Transverse colon (tissue), 4 donors: Measurements from ENCODE around the gene CCDC200. TPM values are rescaled to one million over a fixed set of nuclear protein-coding genes. Genes with fewer than 3 reads are reported as not detected.

ENCODE experiments used
- DNase-seq: peaks from one replicate; pipeline ENCODE4 v3.0.0-alpha.2; 2019
- H3K27ac ChIP-seq, 4 donors: fragments of 200-600 bp; sonication (generic); 2 replicates each; pipeline ENCODE4 v1.5.1; 2016 to 2018; ENCODE audit warnings: inconsistent platforms in 4 of 4
- H3K27me3 ChIP-seq: fragments of 200-600 bp; sonication (generic); 2 replicates; pipeline ENCODE4 v1.5.1; 2017; ENCODE audit warnings: inconsistent platforms
- H3K36me3 ChIP-seq, 4 donors: fragments of 200-600 bp; sonication (generic); 2 replicates each; pipeline ENCODE4 v1.5.1; 2017 to 2019; ENCODE audit warnings: inconsistent platforms in 4 of 4
- H3K4me1 ChIP-seq, 4 donors: fragments of 200-600 bp; sonication (generic); 2 replicates each; pipeline ENCODE4 v1.5.1; 2017 to 2020; ENCODE audit warnings: inconsistent platforms in 4 of 4
- H3K4me3 ChIP-seq, 4 donors: fragments of 200-600 bp; sonication (generic); 1 replicate in 1 of 4; 2 replicates in 3 of 4; pipeline versions ENCODE4 v1.5.1 to v1.6.1; 2017 to 2019; ENCODE audit warnings: inconsistent platforms in 4 of 4
- H3K9me3 ChIP-seq, 2 donors: fragments of 200-600 bp; sonication (generic); 2 replicates each; pipeline ENCODE4 v1.5.1; 2017 to 2019; ENCODE audit warnings: inconsistent platforms in 2 of 2
- EP300 ChIP-seq: sonication (generic); formaldehyde crosslinking; IDR thresholded peaks from one replicate; pipeline ENCODE4 v1.6.1; 2017; ENCODE audit warnings: antibody characterized with exemption, low read depth
- POLR2A ChIP-seq: fragments of 450-650 bp; IDR thresholded peaks from one replicate; pipeline ENCODE4 v1.6.1; 2016; ENCODE audit warnings: antibody characterized with exemption, mild to moderate bottlenecking, moderate library complexity
- POLR2AphosphoS5 ChIP-seq, 3 donors: sonication (generic); formaldehyde crosslinking; IDR thresholded peaks; one replicate each; pipeline ENCODE4 v1.6.1; 2016; ENCODE audit warnings: antibody characterized with exemption in 3 of 3
- WGBS, 2 donors: methylation state at CpG; one replicate each; pipeline ENCODE4 v1.1.5; 2018; ENCODE audit warnings: low coverage in 1 of 2; 5-methylcytosine and 5-hydroxymethylcytosine counted together
- in situ Hi-C, 4 donors: fragments of 200-750 bp; cut with MboI; loops; one replicate each; pipeline versions ENCODE4 v1.15.0 to v1.15.1; 2017; ENCODE audit warnings: low sequenced_read_pairs in 3 of 4, low pct_ligation_motif_present in 1 of 4, low pct_unique_long_range_greater_than_20kb in 1 of 4
- intact Hi-C: fragments of 100-400 bp; cut with DNase I; formaldehyde crosslinking; loops from one replicate; pipeline ENCODE4 v1.15.1; 2023; ENCODE audit warnings: low total_unique reads
- small RNA-seq, 4 donors: library from RNA; depleted of rRNA; stranded (forward); fragments of <200 nt; gene quantifications; one replicate each; pipeline ENCODE3, GENCODE V24; 2016
- total RNA-seq, 4 donors: library from RNA; depleted of rRNA; stranded (reverse); fragments of >200 nt; gene quantifications; one replicate each; pipeline ENCODE4 v1.1.0, GENCODE V29; 2016
- TF ChIP-seq, protein P1 (sequence below), 5 experiments: fragments of 200-600 bp in 3 of 5; fragments of 450-650 bp in 2 of 5; sonication (generic) in 3 of 5; IDR thresholded peaks; 1 replicate in 2 of 5; 2 replicates in 3 of 5; pipeline ENCODE4 v1.5.1; 2016 to 2017; ENCODE audit warnings: antibody characterized with exemption in 5 of 5, inconsistent platforms in 3 of 5, mild to moderate bottlenecking in 2 of 5, moderate library complexity in 1 of 5

CCDC200 gene
- total RNA-seq, 4 donors from 2014 or later: not detected

DNA sequence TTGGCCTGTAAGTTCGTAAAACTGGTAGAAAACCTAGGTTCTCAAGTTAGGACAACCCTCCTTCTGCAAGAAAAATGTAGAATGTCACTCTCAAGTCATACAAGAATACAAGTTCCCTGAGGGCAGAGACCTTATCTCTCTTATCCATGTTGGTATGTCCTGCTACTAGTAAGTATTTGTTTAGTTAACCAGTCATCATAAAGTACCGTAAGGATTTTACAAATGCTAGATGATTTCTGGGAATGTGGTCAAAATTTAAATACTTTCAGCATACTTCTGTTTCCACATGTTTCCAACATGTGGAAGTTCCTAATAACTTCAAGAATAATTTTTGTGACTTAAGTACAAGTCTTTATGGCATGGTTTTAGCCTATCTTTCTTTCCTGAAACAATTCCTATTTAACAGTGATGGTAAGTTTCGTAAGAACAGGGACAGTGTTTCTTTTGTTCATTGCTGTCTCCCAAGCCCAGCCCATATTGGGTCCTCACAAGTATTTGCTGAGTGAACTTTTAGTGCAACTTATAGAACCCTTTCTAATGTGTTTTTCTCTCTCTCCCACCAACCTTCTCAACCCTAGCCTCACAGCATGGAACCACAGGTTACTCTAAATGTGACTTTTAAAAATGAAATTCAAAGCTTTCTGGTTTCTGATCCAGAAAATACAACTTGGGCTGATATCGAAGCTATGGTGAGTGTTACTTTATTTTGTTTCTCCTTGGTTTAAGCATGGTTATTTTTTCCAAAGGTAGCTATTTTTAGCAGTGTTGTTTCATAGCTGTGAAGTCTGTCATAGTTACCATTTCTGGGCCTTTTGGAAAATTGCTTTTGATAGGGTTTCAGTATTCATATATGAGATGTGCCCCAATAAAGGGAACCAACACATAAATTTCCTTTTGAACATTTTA is 53.0 kb downstream of the CCDC200 start:
- in situ Hi-C loops: loop anchor here in 1 of 4 donors (25.0 kb wide), 1 partner anchor 162 kb away; no protein-coding TSS in a partner anchor
- Histone ChIP-seq H3K4me3 (no peak overlapping the region), H3K27me3 (no peaks in the 10 kb centered on the region), H3K27ac (peak overlapping the region; percentile 77 to 99 (median 91)), H3K9me3 (no peaks in the 10 kb centered on the region), H3K36me3 (peaks cover 0 to 28% (median 14%) of the 10 kb centered on the region in 4 donors), H3K4me1 (peaks cover 29 to 71% (median 59%) of the 10 kb centered on the region in 4 donors)
- intact Hi-C loops: no loop called here
- TF ChIP-seq, protein P1, sequence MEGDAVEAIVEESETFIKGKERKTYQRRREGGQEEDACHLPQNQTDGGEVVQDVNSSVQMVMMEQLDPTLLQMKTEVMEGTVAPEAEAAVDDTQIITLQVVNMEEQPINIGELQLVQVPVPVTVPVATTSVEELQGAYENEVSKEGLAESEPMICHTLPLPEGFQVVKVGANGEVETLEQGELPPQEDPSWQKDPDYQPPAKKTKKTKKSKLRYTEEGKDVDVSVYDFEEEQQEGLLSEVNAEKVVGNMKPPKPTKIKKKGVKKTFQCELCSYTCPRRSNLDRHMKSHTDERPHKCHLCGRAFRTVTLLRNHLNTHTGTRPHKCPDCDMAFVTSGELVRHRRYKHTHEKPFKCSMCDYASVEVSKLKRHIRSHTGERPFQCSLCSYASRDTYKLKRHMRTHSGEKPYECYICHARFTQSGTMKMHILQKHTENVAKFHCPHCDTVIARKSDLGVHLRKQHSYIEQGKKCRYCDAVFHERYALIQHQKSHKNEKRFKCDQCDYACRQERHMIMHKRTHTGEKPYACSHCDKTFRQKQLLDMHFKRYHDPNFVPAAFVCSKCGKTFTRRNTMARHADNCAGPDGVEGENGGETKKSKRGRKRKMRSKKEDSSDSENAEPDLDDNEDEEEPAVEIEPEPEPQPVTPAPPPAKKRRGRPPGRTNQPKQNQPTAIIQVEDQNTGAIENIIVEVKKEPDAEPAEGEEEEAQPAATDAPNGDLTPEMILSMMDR (IDR thresholded peaks at IDR 0.05): no peak
- DNase-seq: no peak
- 44 to 52% methylated on average over 3 to 4 of the region's 4 CpGs for WGBS, 2 donors

DNA sequence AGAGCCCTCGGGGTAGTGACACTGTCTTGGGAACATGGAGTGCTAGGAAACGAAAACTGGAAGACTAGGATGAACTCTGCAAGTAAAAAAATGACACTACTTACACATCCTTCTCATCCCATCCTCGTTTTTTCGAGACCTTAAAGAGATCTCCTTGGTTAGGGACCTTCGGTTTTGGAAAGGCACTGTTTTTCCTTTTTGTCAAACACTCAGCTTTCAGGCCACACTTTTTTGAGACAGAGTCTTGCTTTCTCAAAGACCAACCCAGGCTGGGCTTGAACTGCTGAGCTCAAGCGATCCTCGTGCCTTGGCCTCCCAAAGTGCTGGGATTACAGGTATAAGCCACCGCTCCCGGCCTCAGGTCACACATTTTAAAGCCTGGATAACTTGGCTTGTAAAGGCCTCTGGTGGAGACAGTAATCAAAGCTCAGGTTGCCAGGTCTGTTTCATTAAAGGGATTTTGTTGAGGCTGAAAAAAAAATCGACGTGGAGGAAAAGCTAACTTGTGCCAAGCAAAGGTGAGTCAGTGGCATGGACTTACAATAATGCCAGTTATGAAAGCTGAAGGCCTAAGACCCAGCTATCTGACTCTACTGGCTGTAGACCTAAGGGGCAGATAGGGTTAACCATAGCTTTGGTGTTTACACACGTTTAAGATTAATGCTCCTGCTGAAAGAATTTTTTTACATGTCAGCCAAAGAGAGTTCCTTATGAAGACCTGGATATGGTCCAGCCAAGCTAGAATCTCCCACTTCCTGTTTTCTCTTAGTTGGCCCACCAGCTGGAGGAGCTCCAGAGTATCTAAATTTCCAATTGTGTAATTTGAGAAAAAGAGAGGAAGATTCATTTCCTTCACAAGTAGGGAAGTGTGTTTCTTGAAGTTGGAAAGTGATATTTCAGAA is 56.6 kb downstream of the CCDC200 start:
- no peaks in the 10 kb centered on the region for H3K27me3 ChIP-seq
- in situ Hi-C loops (no loop called here), intact Hi-C loops (no loop called here)
- H3K4me3 ChIP-seq: peak overlapping the region; percentile 55 to 84 (median 72)
- peaks cover 34 to 79% (median 70%) of the 10 kb centered on the region in 4 donors for H3K4me1 ChIP-seq
- peaks cover 0 to under 1% (median 0%) of the 10 kb centered on the region in 4 donors for H3K36me3 ChIP-seq
- no peaks in the 10 kb centered on the region for H3K9me3 ChIP-seq
- DNase-seq: peak; percentile 49
- WGBS, 2 donors: 0 to 4% methylated on average over 4 to 12 of the region's 12 CpGs
- TF ChIP-seq, protein P1 (IDR thresholded peaks at IDR 0.05): peak in 3 of 5 experiments; percentile 20 to 33 (median 31)
- no peak for TF ChIP-seq POLR2A
- TF ChIP-seq POLR2AphosphoS5 (IDR thresholded peaks at IDR 0.05): peak in 1 of 3 donors; percentile 26
- TF ChIP-seq EP300: no peak
- H3K27ac ChIP-seq: peak overlapping the region; percentile 95 to 99 (median 98)

Small RNAs within 50 kb of the gene (small RNA-seq; reads per million reads assigned to genes)
- gene RF00004: 0 reads per million in 4 donors
- 0 reads per million in 4 donors for gene RNU2-1

Other genes with a start within 250 kb of the CCDC200 start
- gene PTGES3L, start 248.5 kb downstream of the CCDC200 start, total RNA-seq: 1 to 10 TPM in 3 of 4 donors, not detected in 1; 3.4 to 8.3 (median 5.1) TPM
- gene RUNDC1, start 248.1 kb downstream of the CCDC200 start, total RNA-seq: 10 to 100 TPM; 18.1 to 43.8 (median 27.8) TPM
- 100 to 1,000 TPM; 243 to 836 (median 677) TPM for gene RPL27, start 230.2 kb downstream of the CCDC200 start, total RNA-seq
- 10 to 100 TPM; 11.5 to 81.1 (median 47.2) TPM for gene IFI35, start 221.8 kb downstream of the CCDC200 start, total RNA-seq
- 10 to 100 TPM; 26.2 to 94.1 (median 65.7) TPM for gene VAT1, start 206.2 kb downstream of the CCDC200 start, total RNA-seq
- under 1 TPM in 2 of 4 donors, not detected in 2; 0.41 to 0.64 TPM for gene RND2, start 203.4 kb downstream of the CCDC200 start, total RNA-seq
- 100 to 1,000 TPM in 1 of 4 donors, 1 to 10 TPM in 3; 2.6 to 121 (median 5.8) TPM for gene BRCA1, start 103.3 kb downstream of the CCDC200 start, total RNA-seq
- gene NBR1, start 57.4 kb downstream of the CCDC200 start, total RNA-seq: 100 to 1,000 TPM in 2 of 4 donors, 10 to 100 TPM in 2; 62.5 to 156 (median 99.3) TPM
- 10 to 100 TPM in 1 of 4 donors, 1 to 10 TPM in 3; 4.1 to 24.3 (median 7.9) TPM for gene TMEM106A, start 16.7 kb downstream of the CCDC200 start, total RNA-seq
- not detected for gene RNU2-1, start 5.4 kb upstream of the CCDC200 start, total RNA-seq
- 10 to 100 TPM in 1 of 4 donors, 1 to 10 TPM in 3; 6.7 to 29.5 (median 8.8) TPM for gene ARL4D, start 170.4 kb upstream of the CCDC200 start, total RNA-seq